GM12878 (cell line): ENCODE results near the gene OGFRL1. TPM values are rescaled to one million over a fixed set of nuclear protein-coding genes. Genes with fewer than 3 reads are reported as not detected.

Experiments used
- ATAC-seq: fragments of 200-7000 bp; cut with Tn5 transposase; 3 replicates; pipeline ENCODE4 v1.9.1; 2020; ENCODE audit warnings: mild to moderate bottlenecking, moderate library complexity
- BruUV-seq: library from RNA; stranded (reverse); fragments of 400-500 nt; replicated peaks from 2 replicates; lab custom pipeline; 2021; lab: Mats Ljungman, UMichigan
- CTCF ChIA-PET: fragments of 300-600 bp; sonication (Branson Sonifier 250); formaldehyde crosslinking; extraction: SDS; loops from one replicate; lab custom pipeline; 2021; ENCODE audit warnings: inconsistent platforms; lab: Yijun Ruan, JAX
- POLR2A ChIA-PET: fragments of 350-600 bp; formaldehyde crosslinking; extraction: SDS; loops from one replicate; lab custom pipeline; 2021; ENCODE audit warnings: inconsistent platforms; lab: Charles Lee
- RAD21 ChIA-PET: fragments of 300-600 bp; sonication (Branson Sonifier 250); formaldehyde crosslinking; loops from one replicate; lab custom pipeline; 2023; ENCODE audit warnings: antibody characterized with exemption; ENCODE audit not compliant: unreplicated experiment; lab: Charles Lee
- SMC1A ChIA-PET: fragments of 300-600 bp; sonication (Branson Sonifier 250); formaldehyde crosslinking; loops from one replicate; lab custom pipeline; 2023; ENCODE audit not compliant: unreplicated experiment, uncharacterized antibody; lab: Charles Lee
- DNase-seq: peaks from one replicate; pipeline ENCODE4 v3.0.0-alpha.2; 2011; ENCODE audit warnings: low read depth, low spot score
- FAIRE-seq: peaks from 3 replicates; lab custom pipeline; 2011; peaks lifted over from hg19 to GRCh38; lab: Jason Lieb, UNC
- H2AFZ ChIP-seq: 2 replicates; pipeline ENCODE4 v1.6.0; 2011; ENCODE audit warnings: low read depth, low read length, control low read depth; ENCODE audit not compliant: control insufficient read depth
- H3K27ac ChIP-seq: 2 replicates; pipeline ENCODE4 v1.5.1; 2011; ENCODE audit warnings: control low read depth; ENCODE audit not compliant: control insufficient read depth, insufficient read depth
- H3K27me3 ChIP-seq, 2 experiments: replicated peaks in 1 of 2; 2 replicates each; pipeline versions ENCODE4 v1.6.0 to v1.6.1; 2011; ENCODE audit warnings: low read length in 1 of 2; ENCODE audit not compliant: control insufficient read depth in 2 of 2, insufficient read depth in 2 of 2
- H3K36me3 ChIP-seq, 2 experiments: 2 replicates each; pipeline ENCODE4 v1.5.1; 2011; ENCODE audit warnings: low read length in 1 of 2; ENCODE audit not compliant: control insufficient read depth in 2 of 2, insufficient read depth in 2 of 2
- H3K4me1 ChIP-seq: 2 replicates; pipeline ENCODE4 v1.6.1; 2011; ENCODE audit warnings: mild to moderate bottlenecking, low read length, moderate library complexity, mixed read lengths; ENCODE audit not compliant: control insufficient read depth, insufficient read depth
- H3K4me2 ChIP-seq: 2 replicates; pipeline ENCODE4 v1.6.0; 2011; ENCODE audit warnings: control low read depth; ENCODE audit not compliant: control insufficient read depth, insufficient read depth
- H3K4me3 ChIP-seq: fragments of 200-600 bp; sonication (generic); 2 replicates; pipeline ENCODE4 v1.5.1; 2016
- H3K79me2 ChIP-seq: 2 replicates; pipeline ENCODE4 v1.6.0; 2011; ENCODE audit warnings: low read length; ENCODE audit not compliant: control insufficient read depth, insufficient read depth
- H3K9ac ChIP-seq: 2 replicates; pipeline ENCODE4 v1.8.0; 2011; ENCODE audit warnings: low read length, control low read depth, mixed read lengths; ENCODE audit not compliant: control insufficient read depth, insufficient read depth
- H3K9me3 ChIP-seq: replicated peaks from 3 replicates; pipeline ENCODE4 v1.5.1; 2011; ENCODE audit warnings: mild to moderate bottlenecking, low read length; ENCODE audit not compliant: control insufficient read depth, insufficient read depth
- H4K20me1 ChIP-seq: 2 replicates; pipeline ENCODE4 v1.6.0; 2011; ENCODE audit not compliant: control insufficient read depth, insufficient read depth
- EED ChIP-seq: sonication (generic); IDR thresholded peaks from 2 replicates; pipeline ENCODE4 v1.6.1; 2016; ENCODE audit warnings: antibody characterized with exemption, low read depth
- JUNB ChIP-seq: IDR thresholded peaks from 2 replicates; pipeline ENCODE4 v1.6.1; 2016; ENCODE audit warnings: antibody characterized with exemption, mild to moderate bottlenecking
- MEF2B ChIP-seq: fragments of 450-650 bp; IDR thresholded peaks from 2 replicates; pipeline ENCODE4 v1.6.1; 2018; ENCODE audit warnings: mild to moderate bottlenecking, moderate library complexity; ENCODE audit not compliant: partially characterized antibody, poor library complexity, severe bottlenecking
- NFIC ChIP-seq: IDR thresholded peaks from 2 replicates; pipeline ENCODE4 v1.6.1; 2012; ENCODE audit warnings: low read depth, mild to moderate bottlenecking, inconsistent platforms, low read length, moderate library complexity
- RELB ChIP-seq: fragments of 450-650 bp; IDR thresholded peaks from 2 replicates; pipeline ENCODE4 v1.6.1; 2017; ENCODE audit warnings: low read depth, mild to moderate bottlenecking, moderate library complexity
- SP1 ChIP-seq: IDR thresholded peaks from one replicate; pipeline ENCODE4 v1.6.1; 2011; ENCODE audit warnings: low read depth, low read length
- TCF7 ChIP-seq: IDR thresholded peaks from 2 replicates; pipeline ENCODE4 v1.6.1; 2014; ENCODE audit warnings: antibody characterized with exemption, borderline replicate concordance
- ZBTB11 ChIP-seq: fragments of 450-650 bp; formaldehyde crosslinking; IDR thresholded peaks from 2 replicates; pipeline ENCODE4 v1.5.0; 2022; ENCODE audit warnings: mild to moderate bottlenecking, missing genetic modification characterization
- ZBTB33 ChIP-seq: fragments of 450-650 bp; IDR thresholded peaks from 2 replicates; pipeline ENCODE4 v1.6.1; 2017; ENCODE audit warnings: mild to moderate bottlenecking
- ZBTB40 ChIP-seq: fragments of 450-650 bp; IDR thresholded peaks from 2 replicates; pipeline ENCODE4 v1.6.1; 2016; ENCODE audit warnings: mild to moderate bottlenecking, moderate library complexity, borderline replicate concordance
- ZNF274 ChIP-seq: IDR thresholded peaks from one replicate; pipeline ENCODE4 v1.8.0; 2011; ENCODE audit not compliant: insufficient read length, insufficient read depth
- in situ Hi-C: fragments of 300-500 bp; cut with MboI; formaldehyde crosslinking; loops from 9 replicates; pipeline ENCODE4 v1.14.3; 2018; ENCODE audit warnings: mixed read lengths
- intact Hi-C: fragments of 100-400 bp; cut with micrococcal nuclease; formaldehyde crosslinking; loops from one replicate; pipeline ENCODE4 v1.14.2; 2022; ENCODE audit not compliant: unreplicated experiment
- polyA plus RNA-seq, 11 experiments: library from polyadenylated mRNA; depleted of rRNA in 4 of 11; unstranded in 6 of 11; stranded (reverse) in 5 of 11; fragments of >200 nt; fragmentation: Nextera tagmentation in 4 of 11; fragmentation: Illumina TruSeq in 1 of 11; extraction: Ambion mirVana in 4 of 11; extraction: Trizol in 1 of 11; gene quantifications; 1 replicate in 1 of 11; 2 replicates in 10 of 11; pipeline versions ENCODE4 v1.2.1 to v1.2.3, GENCODE V29; 2011 to 2016; ENCODE audit warnings: inconsistent platforms in 2 of 11, missing spikeins in 2 of 11, low read depth in 1 of 11
- total RNA-seq, 4 experiments: library from RNA; depleted of rRNA in 3 of 4; stranded (reverse); fragments of >200 nt in 3 of 4; fragmentation: Illumina TruSeq in 1 of 4; extraction: Trizol in 1 of 4; gene quantifications; 2 replicates each; pipeline versions ENCODE4 v1.2.1 to v1.2.3, GENCODE V29; 2013 to 2021

The OGFRL1 gene
- total and polyA plus RNA-seq, 10 of the 15 experiments (the other 5 are each of a cell fraction or from before 2014, with no cell fraction given): 0.24 to 5.8 (median 2.3) TPM

DNA sequence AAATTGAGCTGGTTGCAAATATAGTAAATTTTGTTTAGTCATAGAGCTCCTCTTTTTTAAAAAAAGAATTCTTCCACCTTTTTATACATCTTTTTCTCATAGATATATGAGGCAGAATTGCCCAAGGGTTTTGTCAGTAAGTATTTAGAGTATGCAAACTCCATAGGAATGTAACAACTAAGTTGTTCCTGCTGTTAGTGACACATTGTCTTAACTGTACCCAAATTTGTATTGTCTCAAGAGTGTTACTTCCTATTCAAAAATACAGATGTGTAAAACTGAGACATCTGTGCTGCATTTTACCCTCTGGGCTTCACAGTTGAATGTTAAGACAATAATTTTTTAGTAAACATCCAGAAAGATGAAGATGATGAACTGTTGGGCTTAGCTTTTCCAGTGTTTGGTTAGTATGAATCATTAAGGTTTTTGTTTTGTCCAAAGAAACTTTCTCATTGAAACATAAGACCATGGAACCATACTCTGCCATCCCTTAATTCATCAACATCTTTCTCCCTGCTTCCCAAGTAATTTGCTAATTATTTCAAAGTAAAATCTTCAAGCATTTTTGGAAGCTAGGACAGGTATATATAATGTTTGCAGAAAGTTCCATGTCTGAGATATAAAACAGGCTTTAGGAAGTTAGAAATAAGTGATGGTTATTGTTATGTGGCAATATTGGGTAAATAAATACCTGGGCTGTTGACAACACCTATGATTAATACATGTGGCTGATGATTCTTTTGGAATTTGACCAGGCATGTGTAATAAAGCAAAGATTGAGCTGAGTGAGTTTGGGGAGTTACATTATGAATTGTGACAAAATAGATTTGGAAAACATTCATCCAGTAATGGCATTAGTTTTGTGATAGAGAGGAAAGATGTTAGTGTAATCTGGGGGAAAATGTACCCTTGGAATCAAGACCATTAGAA is 11.2 kb downstream of the OGFRL1 start:
- ATAC-seq: no peak
- Histone ChIP-seq H2AFZ (no peak overlapping the region), H3K9ac (no peak overlapping the region), H3K27ac (no peak overlapping the region), H3K4me2 (no peak overlapping the region), H3K9me3 (no peaks in the 10 kb centered on the region), H3K4me1 (no peaks in the 10 kb centered on the region), H3K27me3 (no peaks in the 10 kb centered on the region), H3K79me2 (no peaks in the 10 kb centered on the region), H4K20me1 (no peaks in the 10 kb centered on the region), H3K36me3 (no peaks in the 10 kb centered on the region; a peak in 1 of 4 replicates), H3K4me3 (no peak overlapping the region)
- POLR2A ChIA-PET: no interaction called here
- in situ Hi-C loops (no loop called here), intact Hi-C loops (no loop called here)
- RAD21 ChIA-PET: no interaction called here
- BruUV-seq: no TSS peak
- TF ChIP-seq JUNB: no peak
- no peak for TF ChIP-seq ZNF274
- TF ChIP-seq TCF7: no peak
- TF ChIP-seq NFIC: no peak
- no peak for TF ChIP-seq MEF2B
- TF ChIP-seq RELB: no peak
- no peak for TF ChIP-seq SP1
- TF ChIP-seq EED: no peak
- no peak for TF ChIP-seq ZBTB11 (CRISPR knock-in tag)
- no peak for TF ChIP-seq ZBTB40
- TF ChIP-seq ZBTB33: no peak
- DNase-seq: no peak
- SMC1A ChIA-PET: interaction anchor here (0.6 to 1.5 kb wide), 5 partner anchors 10 to 148 kb away, joined by 3 to 4 read pairs (median 3); no protein-coding TSS in a partner anchor
- no peak for FAIRE-seq
- CTCF ChIA-PET: interaction anchor here (1.4 kb wide), 1 partner anchor 12 kb away, joined by 3 read pairs; no protein-coding TSS in a partner anchor
